GM21447 (cell line): ENCODE measurements around the gene PDXDC1.
"Not testable (repeated sequence)": the region's sequence is repeated elsewhere in the genome, so short reads cannot be mapped to it uniquely, and the experiment has no call there.

ENCODE experiments used
- ATAC-seq: cut with Tn5 transposase; IDR thresholded peaks from one replicate; pipeline ENCODE4 v1.9.1; 2021; ENCODE audit not compliant: unreplicated experiment

PDXDC1 gene

GRCh38 chr16:15057681-15058417 lies 83.0 kb downstream of the PDXDC1 start:
- no peak for ATAC-seq

DNA sequence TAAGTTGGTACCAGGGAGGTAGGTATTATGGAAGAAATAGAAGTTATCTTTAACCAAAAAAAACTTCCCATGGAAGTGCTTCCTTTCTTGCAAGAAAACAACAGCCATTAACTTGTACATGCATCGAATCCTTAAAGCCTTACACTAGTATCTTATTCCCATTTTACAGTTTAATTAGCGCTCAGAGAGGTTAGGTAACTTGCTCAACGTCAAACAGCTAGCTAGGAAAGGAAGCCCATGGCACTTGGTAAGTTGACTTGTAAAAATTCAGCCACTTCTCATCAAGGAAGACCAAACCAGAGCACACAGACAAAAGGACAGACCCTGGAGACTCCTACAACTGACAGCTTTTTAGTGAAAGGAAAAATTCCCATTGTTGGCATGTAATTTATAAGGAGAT lies 84.5 kb downstream of the PDXDC1 start:
- ATAC-seq: no peak

GRCh38 chr16:15062085-15062810 lies 87.4 kb downstream of the PDXDC1 start:
- not testable (repeated sequence) for ATAC-seq

- ATAC-seq: not testable (repeated sequence)
Observed at GRCh38 chr16:15065961-15066360, 91.1 kb downstream of the PDXDC1 start.

- not testable (repeated sequence) for ATAC-seq
Observed at GRCh38 chr16:15066690-15067089, 91.9 kb downstream of the PDXDC1 start.

DNA sequence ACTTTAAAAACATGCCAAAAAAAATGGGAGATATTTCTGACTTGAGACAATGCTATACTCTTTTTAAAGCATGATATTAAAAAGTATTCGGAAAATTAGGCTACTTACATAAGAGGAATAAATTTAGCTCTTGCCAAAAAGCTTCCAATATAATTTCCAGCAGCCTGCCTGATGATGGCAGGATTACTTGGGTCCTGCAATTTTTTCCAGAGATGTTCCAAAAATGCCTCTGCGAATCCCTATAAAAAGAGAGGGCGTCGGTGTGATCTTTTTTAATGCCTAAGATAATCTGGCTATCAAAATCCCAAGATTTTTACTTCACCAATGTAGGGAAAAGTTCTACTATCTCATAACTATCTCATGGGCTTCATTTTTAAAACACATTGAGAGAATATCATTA lies 96.2 kb downstream of the PDXDC1 start:
- not testable (repeated sequence) for ATAC-seq

DNA sequence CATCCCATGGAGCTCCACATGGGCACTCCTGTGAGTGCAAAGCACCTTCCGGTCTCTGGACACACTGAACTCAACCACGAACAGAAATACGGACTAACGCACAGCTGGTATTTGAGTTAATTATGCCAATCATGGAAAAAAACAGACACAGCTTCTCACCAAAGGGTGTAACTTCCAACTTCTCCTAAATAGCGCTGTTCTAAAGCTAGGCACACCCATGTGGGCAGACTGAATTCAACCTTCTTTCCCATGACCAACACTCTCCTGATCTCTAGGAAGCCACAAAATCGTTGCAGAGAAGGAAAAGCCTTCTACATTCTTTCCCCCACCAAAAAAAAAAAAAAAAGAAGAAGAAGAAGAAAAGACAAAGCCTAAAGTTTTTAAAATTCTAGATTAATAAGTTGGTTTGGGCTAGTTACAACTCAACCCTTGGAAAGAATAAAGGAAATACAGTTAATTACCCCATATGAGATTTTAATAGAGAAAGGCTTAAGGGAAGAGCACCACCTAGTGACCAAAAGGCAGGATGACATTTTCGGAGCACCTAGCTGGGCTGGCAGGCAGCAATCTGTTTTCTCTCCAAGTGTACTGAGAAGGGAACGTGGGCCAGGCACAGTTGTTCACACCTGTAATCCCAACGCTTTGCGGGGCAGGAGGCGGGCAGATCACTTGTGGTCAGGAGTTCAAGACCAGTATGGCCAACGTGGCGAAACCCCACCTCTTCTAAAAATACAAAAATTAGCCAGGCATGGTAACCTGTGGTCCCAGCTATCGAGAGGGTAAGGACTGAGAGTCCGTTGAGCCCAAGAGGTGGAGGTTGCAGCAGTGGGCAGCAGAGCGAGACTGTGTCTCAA lies 97.3 kb downstream of the PDXDC1 start:
- not testable (repeated sequence) for ATAC-seq

GRCh38 chr16:15073101-15073500 lies 98.3 kb downstream of the PDXDC1 start:
- no peak for ATAC-seq

DNA sequence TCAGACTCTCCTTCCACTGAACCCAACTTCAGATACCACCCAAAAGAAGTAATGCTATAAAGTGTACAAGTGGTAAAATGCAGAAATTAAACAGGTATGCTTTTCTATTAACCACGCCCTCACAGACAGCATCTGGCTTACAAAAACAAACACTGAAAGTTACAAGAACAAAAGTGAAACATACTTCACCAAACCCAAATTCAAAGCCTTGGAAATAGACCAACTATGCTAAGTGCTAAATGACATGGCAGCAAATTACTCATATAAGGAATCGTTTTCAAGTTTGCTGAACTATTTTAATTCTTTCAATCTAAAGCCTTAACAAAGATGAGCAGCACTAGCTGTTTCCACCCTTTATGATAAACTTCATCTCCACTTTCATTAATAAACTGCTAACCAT lies 101.3 kb downstream of the PDXDC1 start:
- not testable (repeated sequence) for ATAC-seq

- ATAC-seq: not testable (repeated sequence)
Observed at GRCh38 chr16:15080883-15081282, 106.1 kb downstream of the PDXDC1 start.

GRCh38 chr16:15082788-15083187 lies 108.0 kb downstream of the PDXDC1 start:
- ATAC-seq: not testable (repeated sequence)

GRCh38 chr16:15090663-15091269 lies 115.9 kb downstream of the PDXDC1 start:
- not testable (repeated sequence) for ATAC-seq

- not testable (repeated sequence) for ATAC-seq
Observed at GRCh38 chr16:15093571-15093954, 118.7 kb downstream of the PDXDC1 start.

- peak; percentile 98 for ATAC-seq
Observed at GRCh38 chr16:15093955-15094827, 119.4 kb downstream of the PDXDC1 start, which contains the start of gene RRN3. Gene RRN3 (minus strand): TSS chr16:15094272. CDS start chr16:15094233, 39 bp downstream.

DNA sequence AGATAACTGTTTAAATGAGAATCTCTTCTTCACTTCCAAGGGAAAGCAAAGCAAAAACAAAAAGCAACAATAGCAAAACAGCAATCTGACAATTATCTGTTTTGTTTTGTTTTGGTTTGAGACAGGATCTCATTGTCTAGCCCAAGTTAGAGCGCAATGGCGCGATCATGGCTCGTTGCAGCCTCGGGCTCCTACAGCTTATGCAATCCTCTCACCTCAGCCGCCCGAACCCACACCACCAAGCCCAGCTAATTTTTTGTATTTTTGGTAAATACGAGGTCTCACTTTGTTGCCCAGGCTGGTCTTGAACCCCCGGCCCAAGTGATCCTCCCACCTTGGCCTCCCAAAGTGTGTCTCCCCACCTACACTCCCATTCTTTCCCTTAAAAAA lies 121.8 kb downstream of the PDXDC1 start:
- not testable (repeated sequence) for ATAC-seq

- not testable (repeated sequence) for ATAC-seq
Observed at GRCh38 chr16:15099366-15099909, 124.6 kb downstream of the PDXDC1 start.

DNA sequence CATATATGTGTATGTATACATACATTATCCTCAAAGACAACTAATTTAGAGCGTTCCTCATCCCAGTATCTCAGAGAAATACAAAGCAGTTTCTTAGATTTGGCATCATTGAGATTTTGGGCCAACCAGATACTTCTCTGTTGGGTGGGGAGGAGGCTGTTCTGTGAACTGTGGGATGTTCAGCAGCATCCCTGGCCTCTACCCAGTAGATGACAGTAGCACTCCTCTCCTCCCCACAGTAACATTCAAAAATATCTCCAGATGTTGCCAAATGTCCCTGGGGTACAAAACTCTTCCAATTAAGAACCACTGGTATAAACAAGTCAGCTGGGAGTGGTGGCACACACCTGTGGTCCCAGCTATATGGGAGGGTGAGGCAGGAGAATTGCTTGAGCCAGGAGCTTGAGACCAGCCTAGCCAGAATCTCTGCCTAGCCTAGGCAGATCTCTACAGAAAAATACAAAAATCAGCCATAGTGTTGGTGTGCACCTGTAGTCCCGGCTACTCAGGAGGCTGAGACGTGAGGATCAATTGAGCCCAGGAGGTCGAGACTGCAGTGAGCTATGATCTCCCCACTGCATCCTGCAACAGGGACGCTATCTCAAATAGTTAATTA lies 125.7 kb downstream of the PDXDC1 start:
- ATAC-seq: not testable (repeated sequence)

DNA sequence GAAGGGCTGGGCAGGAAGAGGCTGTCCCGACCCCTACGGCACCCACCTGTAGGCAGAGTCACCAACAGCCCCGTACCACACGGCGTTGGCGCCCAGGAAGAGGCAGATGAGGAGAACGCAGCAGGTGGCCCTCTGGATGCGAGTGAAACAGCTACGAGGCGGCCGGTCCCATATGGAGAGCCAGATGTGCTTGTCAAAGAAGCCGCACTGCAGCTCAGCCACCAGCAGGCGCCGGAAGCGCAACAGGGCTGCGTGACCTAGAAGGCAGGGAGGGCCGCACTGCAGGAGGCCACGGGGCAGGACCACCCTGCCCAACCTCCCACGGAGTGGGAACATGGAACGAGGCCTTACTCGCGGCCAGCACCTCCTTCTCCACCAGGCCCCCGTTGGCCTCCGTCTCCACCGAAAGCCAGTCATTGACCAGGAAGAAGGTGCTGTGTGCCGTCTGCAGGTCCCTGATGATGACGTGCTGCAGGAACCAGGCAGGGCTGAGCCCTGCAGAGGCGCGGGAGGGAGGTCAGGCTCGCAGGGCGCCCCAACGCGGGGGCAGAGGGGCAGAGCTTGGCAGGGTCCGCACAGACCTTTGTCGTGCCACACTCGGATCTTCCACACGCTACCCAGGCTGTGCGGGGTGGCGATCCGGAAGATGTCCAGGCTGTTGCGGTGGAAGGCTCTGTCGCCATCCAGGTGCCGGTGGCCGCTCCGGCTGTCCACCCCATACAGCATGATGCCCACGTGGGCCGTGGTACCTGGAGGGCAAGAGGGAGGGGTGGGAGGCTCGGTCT lies 153.0 kb downstream of the PDXDC1 start:
- ATAC-seq: not testable (repeated sequence)
